ENCODE data around the gene LPCAT3. TPM values are rescaled to one million over a fixed set of nuclear protein-coding genes. Genes with fewer than 3 reads are reported as not detected.
A peak's percentile ranks its signal among the peaks of the same experiment; 100 is the strongest.

LPCAT3 gene
- total RNA-seq, 1 donor from 2014 or later, result 18.8 TPM

GRCh38 chr12:7047306-7047705, 29.0 kb upstream of the LPCAT3 start:
- no peak for DNase-seq (ENCODE audit: low spot score)
- Mint-ChIP-seq H3K27ac (ENCODE audit: unreplicated experiment) (no peak overlapping the region), H3K27me3 (ENCODE audit: low read depth) (peaks cover 10% of the 10 kb centered on the region), H3K9me3 (ENCODE audit: low read depth) (no peaks in the 10 kb centered on the region), H3K4me1 (ENCODE audit: low read depth) (peaks cover 7% of the 10 kb centered on the region), H3K36me3 (ENCODE audit: low read depth) (no peaks in the 10 kb centered on the region), H3K4me3 (ENCODE audit: unreplicated experiment) (no peak overlapping the region)
- TF ChIP-seq, protein P1, sequence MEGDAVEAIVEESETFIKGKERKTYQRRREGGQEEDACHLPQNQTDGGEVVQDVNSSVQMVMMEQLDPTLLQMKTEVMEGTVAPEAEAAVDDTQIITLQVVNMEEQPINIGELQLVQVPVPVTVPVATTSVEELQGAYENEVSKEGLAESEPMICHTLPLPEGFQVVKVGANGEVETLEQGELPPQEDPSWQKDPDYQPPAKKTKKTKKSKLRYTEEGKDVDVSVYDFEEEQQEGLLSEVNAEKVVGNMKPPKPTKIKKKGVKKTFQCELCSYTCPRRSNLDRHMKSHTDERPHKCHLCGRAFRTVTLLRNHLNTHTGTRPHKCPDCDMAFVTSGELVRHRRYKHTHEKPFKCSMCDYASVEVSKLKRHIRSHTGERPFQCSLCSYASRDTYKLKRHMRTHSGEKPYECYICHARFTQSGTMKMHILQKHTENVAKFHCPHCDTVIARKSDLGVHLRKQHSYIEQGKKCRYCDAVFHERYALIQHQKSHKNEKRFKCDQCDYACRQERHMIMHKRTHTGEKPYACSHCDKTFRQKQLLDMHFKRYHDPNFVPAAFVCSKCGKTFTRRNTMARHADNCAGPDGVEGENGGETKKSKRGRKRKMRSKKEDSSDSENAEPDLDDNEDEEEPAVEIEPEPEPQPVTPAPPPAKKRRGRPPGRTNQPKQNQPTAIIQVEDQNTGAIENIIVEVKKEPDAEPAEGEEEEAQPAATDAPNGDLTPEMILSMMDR (IDR thresholded peaks at IDR 0.05), result no peak

- Mint-ChIP-seq H3K36me3 (ENCODE audit: low read depth) (no peaks in the 10 kb centered on the region), H3K4me1 (ENCODE audit: low read depth) (peaks cover 11% of the 10 kb centered on the region), H3K4me3 (ENCODE audit: unreplicated experiment) (no peak overlapping the region), H3K27me3 (ENCODE audit: low read depth) (peaks cover 4% of the 10 kb centered on the region), H3K27ac (ENCODE audit: unreplicated experiment) (no peak overlapping the region), H3K9me3 (ENCODE audit: low read depth) (no peaks in the 10 kb centered on the region)
- no peak for DNase-seq (ENCODE audit: low spot score)
- TF ChIP-seq, protein P1 (IDR thresholded peaks at IDR 0.05), result no peak
These were observed 28.3 kb upstream of the LPCAT3 start for GRCh38 chr12:7046383-7047105.

GRCh38 chr12:7045913-7046312, 27.6 kb upstream of the LPCAT3 start:
- Mint-ChIP-seq H3K4me3 (ENCODE audit: unreplicated experiment) (no peak overlapping the region), H3K9me3 (ENCODE audit: low read depth) (no peaks in the 10 kb centered on the region), H3K4me1 (ENCODE audit: low read depth) (peaks cover 11% of the 10 kb centered on the region), H3K27ac (ENCODE audit: unreplicated experiment) (no peak overlapping the region), H3K36me3 (ENCODE audit: low read depth) (no peaks in the 10 kb centered on the region), H3K27me3 (ENCODE audit: low read depth) (peaks cover 2% of the 10 kb centered on the region)
- TF ChIP-seq, protein P1 (IDR thresholded peaks at IDR 0.05), result no peak
- no peak for DNase-seq (ENCODE audit: low spot score)

DNA sequence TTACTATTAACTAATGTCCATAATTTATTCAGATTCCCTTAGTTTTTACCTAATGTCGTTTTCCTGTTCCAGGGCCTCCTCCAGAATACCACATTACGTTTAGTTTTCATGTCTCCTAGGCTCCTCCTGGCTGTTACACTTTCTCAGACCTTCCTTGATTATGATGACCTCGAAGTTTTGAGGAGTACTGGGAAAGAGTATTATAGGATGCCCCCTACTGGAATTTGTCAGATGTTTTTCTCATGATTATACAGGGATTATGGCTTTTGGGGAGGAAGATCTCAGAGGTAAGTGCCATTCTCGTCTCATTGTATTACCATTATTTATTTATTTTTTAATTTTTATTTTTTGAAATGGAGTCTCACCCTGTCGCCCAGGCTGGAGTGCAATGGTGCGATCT, 24.6 kb upstream of the LPCAT3 start:
- no peaks in the 10 kb centered on the region for H3K36me3 Mint-ChIP-seq (ENCODE audit: low read depth)
- TF ChIP-seq, protein P1 (IDR thresholded peaks at IDR 0.05), result peak; percentile 71
- no peaks in the 10 kb centered on the region for H3K27me3 Mint-ChIP-seq (ENCODE audit: low read depth)
- peaks cover 11% of the 10 kb centered on the region for H3K4me1 Mint-ChIP-seq (ENCODE audit: low read depth)
- DNase-seq (ENCODE audit: low spot score), result no peak
- no peak overlapping the region for H3K4me3 Mint-ChIP-seq (ENCODE audit: unreplicated experiment)
- no peaks in the 10 kb centered on the region for H3K9me3 Mint-ChIP-seq (ENCODE audit: low read depth)
- no peak overlapping the region for H3K27ac Mint-ChIP-seq (ENCODE audit: unreplicated experiment)

DNA sequence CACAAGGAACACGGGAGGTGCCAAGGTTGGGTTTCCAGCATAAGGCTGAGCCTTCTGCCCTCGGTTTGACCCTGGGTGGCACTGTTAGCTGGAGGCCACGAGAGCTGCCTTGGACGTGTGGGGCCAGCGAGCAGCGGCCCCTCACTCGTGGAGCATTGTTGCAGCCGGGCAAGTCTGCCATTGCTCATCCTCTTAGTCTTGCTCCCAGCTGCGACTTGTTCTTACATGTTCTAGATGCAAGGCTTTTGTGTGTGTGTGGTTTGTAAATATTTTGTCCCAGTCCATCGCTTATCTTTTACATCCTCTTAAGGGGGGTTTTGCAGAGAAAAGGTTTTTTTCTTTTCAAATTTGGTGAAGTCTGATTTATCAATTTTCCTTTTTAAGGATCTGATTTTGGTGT, 21.1 kb upstream of the LPCAT3 start:
- H3K27me3 Mint-ChIP-seq (ENCODE audit: low read depth), result no peaks in the 10 kb centered on the region
- TF ChIP-seq, protein P1 (IDR thresholded peaks at IDR 0.05), result no peak
- peaks cover 11% of the 10 kb centered on the region for H3K4me1 Mint-ChIP-seq (ENCODE audit: low read depth)
- no peak overlapping the region for H3K27ac Mint-ChIP-seq (ENCODE audit: unreplicated experiment)
- H3K4me3 Mint-ChIP-seq (ENCODE audit: unreplicated experiment), result no peak overlapping the region
- no peaks in the 10 kb centered on the region for H3K36me3 Mint-ChIP-seq (ENCODE audit: low read depth)
- H3K9me3 Mint-ChIP-seq (ENCODE audit: low read depth), result no peaks in the 10 kb centered on the region
- no peak for DNase-seq (ENCODE audit: low spot score)

Measured in chondrocyte (in vitro differentiated cells).